GM12865 (cell line): Measurements from ENCODE around the gene TRIM65.

Experiments used
- DNase-seq: peaks from one replicate; pipeline ENCODE4 v3.0.0; 2010; ENCODE audit warnings: low read depth
- H3K4me3 ChIP-seq: 2 replicates; pipeline ENCODE4 v1.5.1; 2011; ENCODE audit warnings: mild to moderate bottlenecking, low read depth, low read length, control low read depth
- CTCF ChIP-seq: IDR thresholded peaks from 2 replicates; pipeline ENCODE4 v1.5.1; 2011; ENCODE audit warnings: low read length, control low read depth, low read depth, inconsistent platforms; ENCODE audit not compliant: insufficient read depth; ENCODE audit errors: missing control alignments

The TRIM65 gene

GRCh38 chr17:75925103-75925502 is 28.4 kb upstream of the TRIM65 start:
- no peak for TF ChIP-seq CTCF
- DNase-seq: no peak
- no peak overlapping the region for H3K4me3 ChIP-seq

- no peak for DNase-seq
- H3K4me3 ChIP-seq: no peak overlapping the region
- TF ChIP-seq CTCF: no peak
These were observed 26.5 kb upstream of the TRIM65 start for GRCh38 chr17:75922963-75923874.

DNA sequence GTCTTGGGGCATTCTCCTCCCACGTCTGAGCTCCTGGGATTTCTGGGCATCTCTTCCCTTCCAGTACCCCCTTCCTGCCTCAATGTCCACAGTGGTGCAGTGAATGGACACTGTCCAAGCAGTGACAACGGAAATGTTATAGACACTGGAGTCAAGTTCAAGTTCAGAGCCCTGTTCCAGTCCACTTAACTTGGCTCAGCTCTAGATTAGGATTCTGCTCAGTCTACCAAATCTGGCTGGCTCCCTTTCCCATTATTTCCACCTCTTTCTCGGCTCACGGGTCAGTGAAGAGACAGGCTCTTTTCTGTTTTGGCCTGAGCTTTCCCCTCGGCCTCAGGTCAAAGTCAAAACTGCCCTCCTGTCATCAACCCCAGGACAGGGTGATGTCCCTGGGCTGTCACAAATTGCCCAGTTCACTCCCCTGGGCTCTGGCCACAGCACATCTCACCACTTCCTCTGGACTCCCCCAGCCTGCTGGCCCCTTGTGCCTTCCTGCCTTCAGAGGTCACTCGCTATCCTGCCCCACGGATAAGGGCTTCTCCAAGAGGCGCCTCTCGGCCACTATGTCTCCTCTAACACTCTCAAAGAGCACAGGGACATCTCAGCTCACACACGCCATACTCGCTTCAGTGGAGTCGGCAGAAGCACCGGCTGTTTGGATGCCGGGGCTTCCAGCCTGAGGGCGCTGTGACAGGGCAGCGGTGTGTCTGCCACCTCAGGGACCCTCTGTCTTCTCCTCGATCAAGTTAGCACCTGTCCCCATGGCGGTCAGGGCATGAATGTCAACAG is 25.6 kb upstream of the TRIM65 start:
- no peak for DNase-seq
- no peak for TF ChIP-seq CTCF
- no peak overlapping the region for H3K4me3 ChIP-seq

DNA sequence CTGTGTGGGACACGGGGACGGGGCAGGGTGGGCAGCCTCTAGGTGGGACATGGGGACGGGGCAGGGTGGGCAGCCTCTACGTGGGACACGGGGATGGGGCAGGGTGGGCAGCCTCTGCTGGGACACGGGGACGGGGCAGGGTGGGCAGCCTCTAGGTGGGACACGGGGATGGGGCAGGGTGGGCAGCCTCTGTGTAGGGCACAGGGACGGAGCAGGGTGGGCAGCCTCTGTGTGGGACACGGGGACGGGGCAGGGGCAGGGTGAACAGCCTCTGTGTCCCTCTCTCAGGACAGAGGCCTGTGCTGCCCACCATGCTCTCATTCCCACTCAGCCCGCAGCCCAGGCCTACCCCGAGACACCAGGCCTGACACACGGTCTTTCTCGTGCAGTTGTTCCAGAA is 24.8 kb upstream of the TRIM65 start:
- DNase-seq: no peak
- TF ChIP-seq CTCF: no peak
- no peak overlapping the region for H3K4me3 ChIP-seq

GRCh38 chr17:75920045-75920560 is 23.4 kb upstream of the TRIM65 start:
- no peak overlapping the region for H3K4me3 ChIP-seq
- TF ChIP-seq CTCF: no peak
- DNase-seq: no peak

GRCh38 chr17:75919611-75920010 is 22.9 kb upstream of the TRIM65 start:
- no peak for TF ChIP-seq CTCF
- no peak overlapping the region for H3K4me3 ChIP-seq
- no peak for DNase-seq
